K562 (cell line): ENCODE measurements around the gene IQUB. TPM values are rescaled to one million over a fixed set of nuclear protein-coding genes. Genes with fewer than 3 reads are reported as not detected.

Experiments used
- ATAC-seq: fragments of 200-7000 bp; cut with Tn5 transposase; 3 replicates; pipeline ENCODE4 v1.9.1; 2020; ENCODE audit warnings: moderate library complexity
- BruUV-seq: library from RNA; stranded (reverse); fragments of 400-500 nt; replicated peaks from 2 replicates; lab custom pipeline; 2021; lab: Mats Ljungman, UMichigan
- CTCF ChIA-PET: fragments of 300-600 bp; formaldehyde crosslinking; extraction: SDS; loops from one replicate; lab custom pipeline; 2021; ENCODE audit warnings: low intra/inter-chr PET ratio; lab: Yijun Ruan, JAX
- POLR2A ChIA-PET: fragments of 300-600, 350-650 bp; sonication (Branson Sonifier 250); formaldehyde crosslinking; extraction: SDS; loops from one replicate; lab custom pipeline; 2021; ENCODE audit warnings: antibody characterized with exemption, inconsistent platforms; lab: Yijun Ruan, JAX
- DNase-seq, 4 experiments: peaks; one replicate each; pipeline versions ENCODE4 v3.0.0 to v3.0.0-alpha.2; 2011 to 2018; ENCODE audit warnings: low spot score in 3 of 4, mixed read lengths in 3 of 4; ENCODE audit errors: extremely low read depth in 1 of 4
- FAIRE-seq: peaks from 2 replicates; lab custom pipeline; 2011; peaks lifted over from hg19 to GRCh38; lab: Jason Lieb, UNC
- H2AFZ ChIP-seq: 2 replicates; pipeline ENCODE4 v1.6.0; 2011; ENCODE audit warnings: low read depth, low read length, control low read depth, inconsistent platforms
- H3K27ac ChIP-seq: fragments of 200-600 bp; 3 replicates; pipeline ENCODE4 v1.8.0; 2011; ENCODE audit warnings: low read depth, mild to moderate bottlenecking, control low read depth, inconsistent platforms, low read length, moderate library complexity, mixed read lengths; ENCODE audit errors: extremely low read depth
- H3K27me3 ChIP-seq, 2 experiments: fragments of 300-600 bp in 1 of 2; 2 replicates in 1 of 2; 3 replicates in 1 of 2; pipeline versions ENCODE4 v1.6.0 to v1.8.0; 2011; ENCODE audit warnings: inconsistent platforms in 2 of 2, low read length in 2 of 2, mild to moderate bottlenecking in 1 of 2, mixed read lengths in 1 of 2, moderate library complexity in 1 of 2; ENCODE audit not compliant: control insufficient read depth in 2 of 2, insufficient read depth in 2 of 2
- H3K36me3 ChIP-seq: fragments of 300-600 bp; 3 replicates; pipeline ENCODE4 v1.8.0; 2011; ENCODE audit warnings: mild to moderate bottlenecking, low read length, inconsistent platforms; ENCODE audit not compliant: control insufficient read depth, insufficient read depth
- H3K4me1 ChIP-seq, 2 experiments: fragments of 200-600 bp in 1 of 2; replicated peaks in 1 of 2; 2 replicates in 1 of 2; 3 replicates in 1 of 2; pipeline versions ENCODE4 v1.5.1 to v1.8.0; 2011; ENCODE audit warnings: inconsistent platforms in 2 of 2, low read length in 2 of 2, mild to moderate bottlenecking in 1 of 2, mixed read lengths in 1 of 2, moderate library complexity in 1 of 2; ENCODE audit not compliant: control insufficient read depth in 2 of 2, insufficient read depth in 2 of 2
- H3K4me2 ChIP-seq: 2 replicates; pipeline ENCODE4 v1.6.1; 2011; ENCODE audit warnings: low read length, control low read depth, inconsistent platforms, mixed read lengths; ENCODE audit not compliant: insufficient read depth
- H3K4me3 ChIP-seq: fragments of 200-600 bp; sonication (generic), shearing (Covaris generic); 2 replicates; pipeline ENCODE4 v1.5.1; 2016; ENCODE audit warnings: control low read depth, inconsistent platforms
- H3K79me2 ChIP-seq: fragments of 200-600 bp; 3 replicates; pipeline ENCODE4 v1.8.0; 2011; ENCODE audit warnings: low read length, inconsistent platforms; ENCODE audit not compliant: control insufficient read depth, insufficient read depth
- H3K9ac ChIP-seq, 2 experiments: 2 replicates each; pipeline versions ENCODE4 v1.6.0 to v1.6.1; 2011; ENCODE audit warnings: low read depth in 2 of 2, low read length in 2 of 2, control low read depth in 1 of 2, inconsistent platforms in 1 of 2, mild to moderate bottlenecking in 1 of 2, mixed read lengths in 1 of 2; ENCODE audit not compliant: insufficient read depth in 1 of 2
- H3K9me1 ChIP-seq: one replicate; pipeline ENCODE4 v1.6.0; 2011; ENCODE audit warnings: inconsistent platforms, mild to moderate bottlenecking, low read length, moderate library complexity; ENCODE audit not compliant: control insufficient read depth, insufficient read depth
- H3K9me3 ChIP-seq: replicated peaks from 2 replicates; pipeline ENCODE4 v1.5.1; 2011; ENCODE audit warnings: low read depth, low read length, inconsistent platforms; ENCODE audit not compliant: control insufficient read depth, insufficient read depth
- H4K20me1 ChIP-seq: replicated peaks from 2 replicates; pipeline ENCODE4 v1.6.1; 2011; ENCODE audit warnings: low read length, inconsistent platforms, mixed read lengths; ENCODE audit not compliant: control insufficient read depth, insufficient read depth
- ADNP ChIP-seq: fragments of 200-800 bp; sonication (Bioruptor generic); IDR thresholded peaks from 2 replicates; pipeline ENCODE4 v1.6.1; 2016; ENCODE audit warnings: missing genetic modification characterization, missing compliant biosample characterization
- CBX2 ChIP-seq: fragments of 200-600 bp; sonication (generic); IDR thresholded peaks from one replicate; pipeline ENCODE4 v1.6.1; 2012; ENCODE audit warnings: mild to moderate bottlenecking, low read length, inconsistent platforms; ENCODE audit not compliant: insufficient read depth, poor library complexity, severe bottlenecking
- ILF3 ChIP-seq: fragments of 450-650 bp; IDR thresholded peaks from 2 replicates; pipeline ENCODE4 v1.6.1; 2018; ENCODE audit warnings: antibody characterized with exemption, mild to moderate bottlenecking, moderate library complexity, borderline replicate concordance
- KLF1 ChIP-seq: fragments of 450-650 bp; IDR thresholded peaks from 2 replicates; pipeline ENCODE4 v1.6.1; 2016; ENCODE audit warnings: missing genetic modification characterization, missing compliant biosample characterization
- NCOA4 ChIP-seq: fragments of 450-650 bp; IDR thresholded peaks from 2 replicates; pipeline ENCODE4 v1.6.1; 2018; ENCODE audit warnings: mild to moderate bottlenecking; ENCODE audit not compliant: partially characterized antibody
- SMAD3 ChIP-seq: fragments of 450-650 bp; formaldehyde crosslinking; conservative IDR thresholded peaks from 2 replicates; pipeline ENCODE4 v1.4.0; 2020; ENCODE audit warnings: mild to moderate bottlenecking
- TEAD1 ChIP-seq, 2 experiments: fragments of 450-650 bp in 1 of 2; sonication (generic) in 1 of 2; formaldehyde crosslinking; IDR thresholded peaks; 2 replicates each; pipeline versions ENCODE4 v1.4.0 to v1.8.0; 2020 to 2022; ENCODE audit warnings: mild to moderate bottlenecking in 2 of 2, missing genetic modification reagents in 1 of 2
- WGBS: fragments of 100-300 bp; shearing (Covaris generic); methylation state at CpG from one replicate; pipeline ENCODE4 v1.1.6; 2016; ENCODE audit warnings: low coverage, mixed read lengths; ENCODE audit not compliant: insufficient coverage; ENCODE audit errors: missing lambda C conversion rate; 5-methylcytosine and 5-hydroxymethylcytosine counted together
- in situ Hi-C: fragments of 300-500 bp; cut with MboI; formaldehyde crosslinking; loops from 4 replicates; pipeline ENCODE4 v1.15.0; 2018; ENCODE audit warnings: inconsistent platforms, mixed read lengths
- intact Hi-C: fragments of 100-400 bp; cut with micrococcal nuclease; formaldehyde crosslinking; loops from 2 replicates; pipeline ENCODE4 v1.14.2; 2022
- polyA plus RNA-seq, 8 experiments: library from polyadenylated mRNA; depleted of rRNA in 4 of 8; stranded (reverse) in 5 of 8; unstranded in 3 of 8; fragments of >200 nt; fragmentation: Nextera tagmentation in 2 of 8; fragmentation: Illumina TruSeq in 1 of 8; extraction: Ambion mirVana in 2 of 8; extraction: Trizol in 1 of 8; gene quantifications; 2 replicates each; pipeline versions ENCODE4 v1.2.1 to v1.2.3, GENCODE V29; 2011 to 2014; ENCODE audit warnings: inconsistent platforms in 1 of 8, missing spikeins in 1 of 8
- total RNA-seq, 7 experiments: library from RNA; depleted of rRNA in 6 of 7; stranded (reverse); fragments of >200 nt in 6 of 7; fragmentation: Illumina TruSeq in 2 of 7; extraction: Trizol in 2 of 7; gene quantifications; 2 replicates each; pipeline versions ENCODE4 v1.2.1 to v1.2.3, GENCODE V29; 2011 to 2021; ENCODE audit warnings: low replicate concordance in 1 of 7
- TF ChIP-seq, protein P1 (sequence below): fragments of 250-450 bp; sonication (Bioruptor Pico); IDR thresholded peaks from 2 replicates; pipeline ENCODE4 v1.5.0; 2021
- TF ChIP-seq, protein P2 (sequence below): sonication (generic); formaldehyde crosslinking; IDR thresholded peaks from 2 replicates; pipeline ENCODE4 v1.8.1; 2023; ENCODE audit warnings: mild to moderate bottlenecking, missing genetic modification reagents

The IQUB gene
- total and polyA plus RNA-seq, 9 of the 15 experiments (the other 6 are each of a cell fraction or from before 2014, with no cell fraction given): 0.62 to 2.6 (median 1.4) TPM

DNA sequence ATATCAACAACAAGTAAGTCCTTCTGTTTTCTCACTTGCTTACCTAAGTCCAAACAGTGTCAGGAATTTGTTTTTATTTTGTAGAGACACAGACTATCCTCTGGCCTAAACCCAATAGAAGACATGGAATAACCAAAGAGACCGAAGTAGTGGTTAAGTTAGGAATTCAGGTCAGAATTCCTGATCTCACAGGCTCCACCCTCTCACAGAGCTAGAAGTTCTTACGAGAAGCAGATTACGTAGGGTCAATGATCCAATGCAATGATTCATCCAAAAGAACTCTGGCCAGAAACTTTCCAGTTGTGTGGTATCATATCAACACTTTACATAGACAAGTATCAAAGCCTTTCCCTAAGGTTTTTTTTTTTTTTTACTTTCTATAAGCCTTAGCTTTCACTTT, 73.8 kb downstream of the IQUB start:
- FAIRE-seq (no peak), ATAC-seq (no peak), DNase-seq (no peak)
- WGBS: 2% methylated on average over 3 of the region's 3 CpGs
- Histone ChIP-seq H3K9ac (no peak overlapping the region), H3K9me3 (no peaks in the 10 kb centered on the region), H3K9me1 (no peaks in the 10 kb centered on the region), H3K27me3 (no peaks in the 10 kb centered on the region), H2AFZ (no peak overlapping the region), H3K4me1 (no peaks in the 10 kb centered on the region), H3K27ac (no peak overlapping the region), H4K20me1 (no peaks in the 10 kb centered on the region), H3K36me3 (no peaks in the 10 kb centered on the region), H3K4me2 (no peak overlapping the region), H3K79me2 (no peaks in the 10 kb centered on the region), H3K4me3 (no peak overlapping the region)
- intact Hi-C loops: no loop called here
- no TSS peak for BruUV-seq
- ChIA-PET CTCF (no interaction called here), POLR2A (interaction anchor here (0.6 kb wide), 1 partner anchor 8 kb away, joined by 3 read pairs; no protein-coding TSS in a partner anchor)
- TF ChIP-seq, protein P1, sequence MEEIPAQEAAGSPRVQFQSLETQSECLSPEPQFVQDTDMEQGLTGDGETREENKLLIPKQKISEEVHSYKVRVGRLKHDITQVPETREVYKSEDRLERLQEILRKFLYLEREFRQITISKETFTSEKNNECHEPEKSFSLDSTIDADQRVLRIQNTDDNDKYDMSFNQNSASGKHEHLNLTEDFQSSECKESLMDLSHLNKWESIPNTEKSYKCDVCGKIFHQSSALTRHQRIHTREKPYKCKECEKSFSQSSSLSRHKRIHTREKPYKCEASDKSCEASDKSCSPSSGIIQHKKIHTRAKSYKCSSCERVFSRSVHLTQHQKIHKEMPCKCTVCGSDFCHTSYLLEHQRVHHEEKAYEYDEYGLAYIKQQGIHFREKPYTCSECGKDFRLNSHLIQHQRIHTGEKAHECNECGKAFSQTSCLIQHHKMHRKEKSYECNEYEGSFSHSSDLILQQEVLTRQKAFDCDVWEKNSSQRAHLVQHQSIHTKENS (CRISPR knock-in tag): no peak
- no peak for TF ChIP-seq SMAD3
- TF ChIP-seq KLF1 (tag): no peak
- TF ChIP-seq CBX2: no peak
- no peak for TF ChIP-seq TEAD1 (CRISPR knock-in tag; IDR thresholded peaks at IDR 0.05)
- TF ChIP-seq ADNP (tag): no peak
- no peak for TF ChIP-seq ILF3
- TF ChIP-seq, protein P2, sequence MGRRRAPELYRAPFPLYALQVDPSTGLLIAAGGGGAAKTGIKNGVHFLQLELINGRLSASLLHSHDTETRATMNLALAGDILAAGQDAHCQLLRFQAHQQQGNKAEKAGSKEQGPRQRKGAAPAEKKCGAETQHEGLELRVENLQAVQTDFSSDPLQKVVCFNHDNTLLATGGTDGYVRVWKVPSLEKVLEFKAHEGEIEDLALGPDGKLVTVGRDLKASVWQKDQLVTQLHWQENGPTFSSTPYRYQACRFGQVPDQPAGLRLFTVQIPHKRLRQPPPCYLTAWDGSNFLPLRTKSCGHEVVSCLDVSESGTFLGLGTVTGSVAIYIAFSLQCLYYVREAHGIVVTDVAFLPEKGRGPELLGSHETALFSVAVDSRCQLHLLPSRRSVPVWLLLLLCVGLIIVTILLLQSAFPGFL (CRISPR knock-in tag): no peak
- TF ChIP-seq NCOA4: no peak
- in situ Hi-C loops: no loop called here
